K562 (cell line): ENCODE data around the gene KCP. TPM values are rescaled to one million over a fixed set of nuclear protein-coding genes. Genes with fewer than 3 reads are reported as not detected.

Experiments used
- ATAC-seq: fragments of 200-7000 bp; cut with Tn5 transposase; 3 replicates; pipeline ENCODE4 v1.9.1; 2020; ENCODE audit warnings: moderate library complexity
- BruUV-seq: library from RNA; stranded (reverse); fragments of 400-500 nt; replicated peaks from 2 replicates; lab custom pipeline; 2021; lab: Mats Ljungman, UMichigan
- CTCF ChIA-PET: fragments of 300-600 bp; formaldehyde crosslinking; extraction: SDS; loops from one replicate; lab custom pipeline; 2021; ENCODE audit warnings: low intra/inter-chr PET ratio; lab: Yijun Ruan, JAX
- POLR2A ChIA-PET: fragments of 300-600, 350-650 bp; sonication (Branson Sonifier 250); formaldehyde crosslinking; extraction: SDS; loops from one replicate; lab custom pipeline; 2021; ENCODE audit warnings: antibody characterized with exemption, inconsistent platforms; lab: Yijun Ruan, JAX
- DNase-seq, 4 experiments: peaks; one replicate each; pipeline versions ENCODE4 v3.0.0 to v3.0.0-alpha.2; 2011 to 2018; ENCODE audit warnings: low spot score in 3 of 4, mixed read lengths in 3 of 4; ENCODE audit errors: extremely low read depth in 1 of 4
- FAIRE-seq: peaks from 2 replicates; lab custom pipeline; 2011; peaks lifted over from hg19 to GRCh38; lab: Jason Lieb, UNC
- H2AFZ ChIP-seq: 2 replicates; pipeline ENCODE4 v1.6.0; 2011; ENCODE audit warnings: low read depth, low read length, control low read depth, inconsistent platforms
- H3K27ac ChIP-seq: fragments of 200-600 bp; 3 replicates; pipeline ENCODE4 v1.8.0; 2011; ENCODE audit warnings: low read depth, mild to moderate bottlenecking, control low read depth, inconsistent platforms, low read length, moderate library complexity, mixed read lengths; ENCODE audit errors: extremely low read depth
- H3K27me3 ChIP-seq, 2 experiments: fragments of 300-600 bp in 1 of 2; 2 replicates in 1 of 2; 3 replicates in 1 of 2; pipeline versions ENCODE4 v1.6.0 to v1.8.0; 2011; ENCODE audit warnings: inconsistent platforms in 2 of 2, low read length in 2 of 2, mild to moderate bottlenecking in 1 of 2, mixed read lengths in 1 of 2, moderate library complexity in 1 of 2; ENCODE audit not compliant: control insufficient read depth in 2 of 2, insufficient read depth in 2 of 2
- H3K36me3 ChIP-seq: fragments of 300-600 bp; 3 replicates; pipeline ENCODE4 v1.8.0; 2011; ENCODE audit warnings: mild to moderate bottlenecking, low read length, inconsistent platforms; ENCODE audit not compliant: control insufficient read depth, insufficient read depth
- H3K4me1 ChIP-seq, 2 experiments: fragments of 200-600 bp in 1 of 2; replicated peaks in 1 of 2; 2 replicates in 1 of 2; 3 replicates in 1 of 2; pipeline versions ENCODE4 v1.5.1 to v1.8.0; 2011; ENCODE audit warnings: inconsistent platforms in 2 of 2, low read length in 2 of 2, mild to moderate bottlenecking in 1 of 2, mixed read lengths in 1 of 2, moderate library complexity in 1 of 2; ENCODE audit not compliant: control insufficient read depth in 2 of 2, insufficient read depth in 2 of 2
- H3K4me2 ChIP-seq: 2 replicates; pipeline ENCODE4 v1.6.1; 2011; ENCODE audit warnings: low read length, control low read depth, inconsistent platforms, mixed read lengths; ENCODE audit not compliant: insufficient read depth
- H3K4me3 ChIP-seq: fragments of 200-600 bp; sonication (generic), shearing (Covaris generic); 2 replicates; pipeline ENCODE4 v1.5.1; 2016; ENCODE audit warnings: control low read depth, inconsistent platforms
- H3K79me2 ChIP-seq: fragments of 200-600 bp; 3 replicates; pipeline ENCODE4 v1.8.0; 2011; ENCODE audit warnings: low read length, inconsistent platforms; ENCODE audit not compliant: control insufficient read depth, insufficient read depth
- H3K9ac ChIP-seq, 2 experiments: 2 replicates each; pipeline versions ENCODE4 v1.6.0 to v1.6.1; 2011; ENCODE audit warnings: low read depth in 2 of 2, low read length in 2 of 2, control low read depth in 1 of 2, inconsistent platforms in 1 of 2, mild to moderate bottlenecking in 1 of 2, mixed read lengths in 1 of 2; ENCODE audit not compliant: insufficient read depth in 1 of 2
- H3K9me1 ChIP-seq: one replicate; pipeline ENCODE4 v1.6.0; 2011; ENCODE audit warnings: inconsistent platforms, mild to moderate bottlenecking, low read length, moderate library complexity; ENCODE audit not compliant: control insufficient read depth, insufficient read depth
- H3K9me3 ChIP-seq: replicated peaks from 2 replicates; pipeline ENCODE4 v1.5.1; 2011; ENCODE audit warnings: low read depth, low read length, inconsistent platforms; ENCODE audit not compliant: control insufficient read depth, insufficient read depth
- H4K20me1 ChIP-seq: replicated peaks from 2 replicates; pipeline ENCODE4 v1.6.1; 2011; ENCODE audit warnings: low read length, inconsistent platforms, mixed read lengths; ENCODE audit not compliant: control insufficient read depth, insufficient read depth
- HOMEZ ChIP-seq: fragments of 250-450 bp; sonication (Bioruptor Pico); IDR thresholded peaks from 2 replicates; pipeline ENCODE4 v1.4.0; 2020; ENCODE audit warnings: mild to moderate bottlenecking, moderate library complexity
- PCBP1 ChIP-seq: fragments of 200-400 bp; formaldehyde crosslinking; IDR thresholded peaks from 2 replicates; pipeline ENCODE4 v1.6.1; 2018; ENCODE audit warnings: mild to moderate bottlenecking, low read depth, low read length; ENCODE audit not compliant: poor library complexity, severe bottlenecking
- POLR2G ChIP-seq: fragments of 200-400 bp; formaldehyde crosslinking; IDR thresholded peaks from 2 replicates; pipeline ENCODE4 v1.6.1; 2017; ENCODE audit warnings: low read depth, mild to moderate bottlenecking, antibody characterized with exemption, low read length, moderate library complexity
- RBFOX2 ChIP-seq: fragments of 200-400 bp; formaldehyde crosslinking; IDR thresholded peaks from 2 replicates; pipeline ENCODE4 v1.6.1; 2017; ENCODE audit warnings: low read depth, mild to moderate bottlenecking, low read length, moderate library complexity
- SAFB ChIP-seq: fragments of 200-400 bp; formaldehyde crosslinking; IDR thresholded peaks from 2 replicates; pipeline ENCODE4 v1.6.1; 2017; ENCODE audit warnings: low read depth, low read length, borderline replicate concordance
- STAT5B ChIP-seq: fragments of 250-450 bp; sonication (Bioruptor Pico); IDR thresholded peaks from 2 replicates; pipeline ENCODE4 v1.8.0; 2021; ENCODE audit warnings: mild to moderate bottlenecking, inconsistent platforms
- ZBTB33 ChIP-seq: sonication (generic); formaldehyde crosslinking; IDR thresholded peaks from 2 replicates; pipeline ENCODE4 v1.8.1; 2023; ENCODE audit warnings: mild to moderate bottlenecking, missing genetic modification reagents
- ZNF830 ChIP-seq: fragments of 250-450 bp; sonication (Bioruptor Pico); IDR thresholded peaks from 2 replicates; pipeline ENCODE4 v1.5.0; 2021; ENCODE audit warnings: mild to moderate bottlenecking
- WGBS: fragments of 100-300 bp; shearing (Covaris generic); methylation state at CpG from one replicate; pipeline ENCODE4 v1.1.6; 2016; ENCODE audit warnings: low coverage, mixed read lengths; ENCODE audit not compliant: insufficient coverage; ENCODE audit errors: missing lambda C conversion rate; 5-methylcytosine and 5-hydroxymethylcytosine counted together
- in situ Hi-C: fragments of 300-500 bp; cut with MboI; formaldehyde crosslinking; loops from 4 replicates; pipeline ENCODE4 v1.15.0; 2018; ENCODE audit warnings: inconsistent platforms, mixed read lengths
- intact Hi-C: fragments of 100-400 bp; cut with micrococcal nuclease; formaldehyde crosslinking; loops from 2 replicates; pipeline ENCODE4 v1.14.2; 2022
- polyA plus RNA-seq, 8 experiments: library from polyadenylated mRNA; depleted of rRNA in 4 of 8; stranded (reverse) in 5 of 8; unstranded in 3 of 8; fragments of >200 nt; fragmentation: Nextera tagmentation in 2 of 8; fragmentation: Illumina TruSeq in 1 of 8; extraction: Ambion mirVana in 2 of 8; extraction: Trizol in 1 of 8; gene quantifications; 2 replicates each; pipeline versions ENCODE4 v1.2.1 to v1.2.3, GENCODE V29; 2011 to 2014; ENCODE audit warnings: inconsistent platforms in 1 of 8, missing spikeins in 1 of 8
- total RNA-seq, 7 experiments: library from RNA; depleted of rRNA in 6 of 7; stranded (reverse); fragments of >200 nt in 6 of 7; fragmentation: Illumina TruSeq in 2 of 7; extraction: Trizol in 2 of 7; gene quantifications; 2 replicates each; pipeline versions ENCODE4 v1.2.1 to v1.2.3, GENCODE V29; 2011 to 2021; ENCODE audit warnings: low replicate concordance in 1 of 7

KCP gene
- total and polyA plus RNA-seq, 9 of the 15 experiments (the other 6 are each of a cell fraction or from before 2014, with no cell fraction given): 0.06 to 0.17 (median 0.12) TPM; not detected in 3

GRCh38 chr7:128869138-128869943 lies 41.2 kb downstream of the KCP start:
- ATAC-seq (no peak), FAIRE-seq (no peak), DNase-seq (peak in 1 of 4 experiments; percentile 48)
- Histone ChIP-seq H3K36me3 (peaks cover 41% of the 10 kb centered on the region), H2AFZ (no peak overlapping the region), H3K79me2 (peaks cover 23% of the 10 kb centered on the region), H3K4me3 (no peak overlapping the region), H3K4me1 (peaks cover 0 to 33% of the 10 kb centered on the region in 2 experiments; a peak in 2 of 5 replicates), H4K20me1 (no peaks in the 10 kb centered on the region; the same call in 1 of the 2 replicates), H3K9me3 (no peaks in the 10 kb centered on the region), H3K27me3 (no peaks in the 10 kb centered on the region), H3K4me2 (no peak overlapping the region), H3K9me1 (no peaks in the 10 kb centered on the region), H3K9ac (no peak overlapping the region), H3K27ac (no peak overlapping the region)
- ChIA-PET POLR2A (interaction anchor here (0.6 kb wide), 1 partner anchor 95 kb away, joined by 3 read pairs; no protein-coding TSS in a partner anchor), CTCF (no interaction called here)
- intact Hi-C loops: no loop called here
- no TSS peak for BruUV-seq
- 93% methylated on average over 52 of the region's 86 CpGs for WGBS
- in situ Hi-C loops: no loop called here
- TF ChIP-seq HOMEZ (CRISPR knock-in tag) (no peak), STAT5B (CRISPR knock-in tag) (no peak), ZNF830 (CRISPR knock-in tag) (no peak), POLR2G (peak; percentile 65), RBFOX2 (peak; percentile 15; the same call in 1 of the 2 replicates), PCBP1 (no peak), ZBTB33 (CRISPR knock-in tag) (peak; percentile 96), SAFB (0 out of 2 replicates have a peak, but pooled peaks have one; percentile 19)
- TF ChIP-seq, all 486 proteins: peak for 4
